GM12891 (cell line): ENCODE results near the gene ANG.
"Not testable (repeated sequence)": the region's sequence is repeated elsewhere in the genome, so short reads cannot be mapped to it uniquely, and the experiment has no call there.

ENCODE experiments used
- DNase-seq: peaks from one replicate; pipeline ENCODE4 v3.0.0; 2011; ENCODE audit warnings: low spot score; ENCODE audit not compliant: insufficient read length
- FAIRE-seq: peaks from 2 replicates; lab custom pipeline; 2011; peaks lifted over from hg19 to GRCh38; lab: Jason Lieb, UNC
- PAX5 ChIP-seq: IDR thresholded peaks from 2 replicates; pipeline ENCODE4 v1.6.1; 2011; ENCODE audit warnings: low read length, moderate library complexity, mild to moderate bottlenecking; ENCODE audit not compliant: insufficient read depth, severe bottlenecking
- POLR2A ChIP-seq: IDR thresholded peaks from 2 replicates; pipeline ENCODE4 v1.6.1; 2011; ENCODE audit warnings: low read depth, low read length, control low read depth
- POLR2AphosphoS5 ChIP-seq: IDR thresholded peaks from 2 replicates; pipeline ENCODE4 v1.6.1; 2011; ENCODE audit warnings: low read depth, low read length, control low read depth
- POU2F2 ChIP-seq: IDR thresholded peaks from 2 replicates; pipeline ENCODE4 v1.6.1; 2011; ENCODE audit warnings: low read depth, mild to moderate bottlenecking, control low read depth, low read length, moderate library complexity
- SPI1 ChIP-seq: IDR thresholded peaks from 2 replicates; pipeline ENCODE4 v1.6.1; 2011; ENCODE audit warnings: low read depth, low read length, control low read depth
- TAF1 ChIP-seq: IDR thresholded peaks from 2 replicates; pipeline ENCODE4 v1.6.1; 2011; ENCODE audit warnings: low read depth, low read length, control low read depth

Gene ANG

GRCh38 chr14:20697273-20698017 lies 8.9 kb downstream of the ANG start:
- peak; percentile 93 for FAIRE-seq
- TF ChIP-seq POLR2A, result no peak
- TF ChIP-seq POU2F2, result no peak
- TF ChIP-seq TAF1, result no peak
- no peak for TF ChIP-seq SPI1
- TF ChIP-seq POLR2AphosphoS5, result no peak
- no peak for TF ChIP-seq PAX5
- DNase-seq, result peak; percentile 41

- DNase-seq (no peak), FAIRE-seq (no peak)
- no peak for TF ChIP-seq TAF1
- TF ChIP-seq POLR2A, result no peak
- TF ChIP-seq SPI1, result no peak
- TF ChIP-seq POLR2AphosphoS5, result no peak
- no peak for TF ChIP-seq PAX5
- TF ChIP-seq POU2F2, result no peak
Measured at GRCh38 chr14:20698018-20698329, 9.4 kb downstream of the ANG start.

- no peak for FAIRE-seq
- no peak for TF ChIP-seq POLR2A
- TF ChIP-seq POLR2AphosphoS5, result no peak
- TF ChIP-seq PAX5, result no peak
- no peak for TF ChIP-seq SPI1
- no peak for TF ChIP-seq POU2F2
- TF ChIP-seq TAF1, result no peak
Measured at GRCh38 chr14:20698934-20699333, 10.4 kb downstream of the ANG start.

GRCh38 chr14:20699931-20700330 lies 11.4 kb downstream of the ANG start:
- DNase-seq (no peak), FAIRE-seq (no peak)
- TF ChIP-seq POU2F2 (no peak), POLR2AphosphoS5 (no peak), POLR2A (no peak), PAX5 (no peak), SPI1 (no peak), TAF1 (no peak)

More at GRCh38 chr14:20698934-20699333, 10.4 kb downstream of the ANG start:
- no peak for DNase-seq

GRCh38 chr14:20700965-20701364 lies 12.4 kb downstream of the ANG start:
- DNase-seq, FAIRE-seq: not testable (repeated sequence)

GRCh38 chr14:20706657-20707355 lies 18.2 kb downstream of the ANG start:
- DNase-seq (no peak), FAIRE-seq (no peak)
- no peak for TF ChIP-seq POLR2AphosphoS5
- TF ChIP-seq SPI1, result no peak
- no peak for TF ChIP-seq POU2F2
- no peak for TF ChIP-seq PAX5
- TF ChIP-seq TAF1, result no peak
- no peak for TF ChIP-seq POLR2A

- FAIRE-seq, result no peak
- no peak for DNase-seq
- TF ChIP-seq SPI1, result no peak
- TF ChIP-seq POLR2A, result no peak
- no peak for TF ChIP-seq POU2F2
- no peak for TF ChIP-seq PAX5
- no peak for TF ChIP-seq TAF1
- TF ChIP-seq POLR2AphosphoS5, result no peak
Measured at GRCh38 chr14:20707622-20708021, 19.1 kb downstream of the ANG start.

- TF ChIP-seq TAF1, result no peak
- TF ChIP-seq POU2F2, result no peak
- FAIRE-seq (no peak), DNase-seq (no peak)
Measured at GRCh38 chr14:20711261-20711660, 22.7 kb downstream of the ANG start.

- no peak for FAIRE-seq
- no peak for DNase-seq
- TF ChIP-seq SPI1 (no peak), TAF1 (no peak), POLR2A (no peak), POLR2AphosphoS5 (no peak), POU2F2 (no peak), PAX5 (no peak)
Measured at GRCh38 chr14:20711685-20712084, 23.1 kb downstream of the ANG start.

GRCh38 chr14:20712904-20713303 lies 24.3 kb downstream of the ANG start:
- FAIRE-seq (no peak), DNase-seq (no peak)
- TF ChIP-seq POU2F2 (no peak), TAF1 (no peak), SPI1 (no peak), POLR2AphosphoS5 (no peak), POLR2A (no peak)
